ENCODE data around the gene IQSEC1. TPM values are rescaled to one million over a fixed set of nuclear protein-coding genes. Genes with fewer than 3 reads are reported as not detected.

The IQSEC1 gene
- total RNA-seq, 2 donors from 2014 or later, result 22.7 to 24.5 TPM

- Histone ChIP-seq H3K9me3 (ENCODE audit: control insufficient read depth, low read length) (no peaks in the 10 kb centered on the region), H3K36me3 (ENCODE audit: control insufficient read depth, insufficient read depth, low read length) (no peaks in the 10 kb centered on the region), H3K27me3 (ENCODE audit: control insufficient read depth, insufficient read depth, low read length, poor library complexity, severe bottlenecking) (no peaks in the 10 kb centered on the region), H3K4me3 (ENCODE audit: low read length) (no peak overlapping the region), H3K4me1 (ENCODE audit: control insufficient read depth, insufficient read depth, low read length) (peaks cover 14% of the 10 kb centered on the region), H3K9ac (ENCODE audit: extremely low read depth, low read length, poor library complexity, severe bottlenecking) (no peak overlapping the region), H3K27ac (ENCODE audit: low read depth, low read length) (no peak overlapping the region)
- no peak for DNase-seq
- WGBS, 2 experiments (ENCODE audit: insufficient coverage in 1 of 2, insufficient read length in 1 of 2), result 84% methylated on average over 6 of the region's 6 CpGs; no CpG with 5 or more reads in 1 of the 2 experiments
- Mint-ChIP-seq H3K27ac (no peak overlapping the region), H3K4me1 (peaks cover 15% of the 10 kb centered on the region), H3K36me3 (ENCODE audit: low read depth) (no peaks in the 10 kb centered on the region), H3K9me3 (no peaks in the 10 kb centered on the region), H3K27me3 (ENCODE audit: insufficient read depth) (no peaks in the 10 kb centered on the region), H3K4me3 (no peak overlapping the region)
- no peak for TF ChIP-seq CTCF (conservative IDR thresholded peaks at IDR 0.05)
Measured at GRCh38 chr3:13020159-13020750, 53.0 kb downstream of the IQSEC1 start.

- no peak for TF ChIP-seq CTCF (conservative IDR thresholded peaks at IDR 0.05)
- Mint-ChIP-seq H3K9me3 (no peaks in the 10 kb centered on the region), H3K4me3 (no peak overlapping the region), H3K36me3 (ENCODE audit: low read depth) (no peaks in the 10 kb centered on the region), H3K27me3 (ENCODE audit: insufficient read depth) (no peaks in the 10 kb centered on the region), H3K27ac (no peak overlapping the region), H3K4me1 (peaks cover 15% of the 10 kb centered on the region)
- no peaks in the 10 kb centered on the region for H3K36me3 ChIP-seq (ENCODE audit: control insufficient read depth, insufficient read depth, low read length)
- no peaks in the 10 kb centered on the region for H3K27me3 ChIP-seq (ENCODE audit: control insufficient read depth, insufficient read depth, low read length, poor library complexity, severe bottlenecking)
- H3K9me3 ChIP-seq (ENCODE audit: control insufficient read depth, low read length), result no peaks in the 10 kb centered on the region
- 60 to 61% methylated on average over 19 to 30 of the region's 30 CpGs for WGBS, 2 experiments (ENCODE audit: insufficient coverage in 1 of 2, insufficient read length in 1 of 2)
- peak overlapping the region; percentile 86 for H3K27ac ChIP-seq (ENCODE audit: low read depth, low read length)
- H3K4me3 ChIP-seq (ENCODE audit: low read length), result no peak overlapping the region
- H3K9ac ChIP-seq (ENCODE audit: extremely low read depth, low read length, poor library complexity, severe bottlenecking), result no peak overlapping the region
- H3K4me1 ChIP-seq (ENCODE audit: control insufficient read depth, insufficient read depth, low read length), result peaks cover 14% of the 10 kb centered on the region
- DNase-seq, result peak; percentile 94
Measured at GRCh38 chr3:13019243-13020095, 53.8 kb downstream of the IQSEC1 start.

GRCh38 chr3:13018561-13019242 is 54.5 kb downstream of the IQSEC1 start:
- Histone ChIP-seq H3K27me3 (ENCODE audit: control insufficient read depth, insufficient read depth, low read length, poor library complexity, severe bottlenecking) (no peaks in the 10 kb centered on the region), H3K9me3 (ENCODE audit: control insufficient read depth, low read length) (no peaks in the 10 kb centered on the region), H3K4me3 (ENCODE audit: low read length) (no peak overlapping the region), H3K4me1 (ENCODE audit: control insufficient read depth, insufficient read depth, low read length) (peaks cover 14% of the 10 kb centered on the region), H3K36me3 (ENCODE audit: control insufficient read depth, insufficient read depth, low read length) (no peaks in the 10 kb centered on the region), H3K27ac (ENCODE audit: low read depth, low read length) (peak overlapping the region; percentile 86), H3K9ac (ENCODE audit: extremely low read depth, low read length, poor library complexity, severe bottlenecking) (no peak overlapping the region)
- no peak for TF ChIP-seq CTCF (conservative IDR thresholded peaks at IDR 0.05)
- H3K4me1 Mint-ChIP-seq, result peaks cover 15% of the 10 kb centered on the region
- H3K36me3 Mint-ChIP-seq (ENCODE audit: low read depth), result no peaks in the 10 kb centered on the region
- no peaks in the 10 kb centered on the region for H3K9me3 Mint-ChIP-seq
- no peak overlapping the region for H3K27ac Mint-ChIP-seq
- WGBS, 2 experiments (ENCODE audit: insufficient coverage in 1 of 2, insufficient read length in 1 of 2), result 54 to 76% methylated on average over 5 to 15 of the region's 15 CpGs
- no peaks in the 10 kb centered on the region for H3K27me3 Mint-ChIP-seq (ENCODE audit: insufficient read depth)
- no peak overlapping the region for H3K4me3 Mint-ChIP-seq
- DNase-seq, result peak; percentile 61
